RPMI8226 (cell line): Measurements from ENCODE around the gene GPRASP1.
"Not testable (repeated sequence)": the region's sequence is repeated elsewhere in the genome, so short reads cannot be mapped to it uniquely, and the experiment has no call there.

Experiments
- DNase-seq: peaks from one replicate; pipeline ENCODE4 v3.0.0-alpha.2; 2015

Gene GPRASP1

DNA sequence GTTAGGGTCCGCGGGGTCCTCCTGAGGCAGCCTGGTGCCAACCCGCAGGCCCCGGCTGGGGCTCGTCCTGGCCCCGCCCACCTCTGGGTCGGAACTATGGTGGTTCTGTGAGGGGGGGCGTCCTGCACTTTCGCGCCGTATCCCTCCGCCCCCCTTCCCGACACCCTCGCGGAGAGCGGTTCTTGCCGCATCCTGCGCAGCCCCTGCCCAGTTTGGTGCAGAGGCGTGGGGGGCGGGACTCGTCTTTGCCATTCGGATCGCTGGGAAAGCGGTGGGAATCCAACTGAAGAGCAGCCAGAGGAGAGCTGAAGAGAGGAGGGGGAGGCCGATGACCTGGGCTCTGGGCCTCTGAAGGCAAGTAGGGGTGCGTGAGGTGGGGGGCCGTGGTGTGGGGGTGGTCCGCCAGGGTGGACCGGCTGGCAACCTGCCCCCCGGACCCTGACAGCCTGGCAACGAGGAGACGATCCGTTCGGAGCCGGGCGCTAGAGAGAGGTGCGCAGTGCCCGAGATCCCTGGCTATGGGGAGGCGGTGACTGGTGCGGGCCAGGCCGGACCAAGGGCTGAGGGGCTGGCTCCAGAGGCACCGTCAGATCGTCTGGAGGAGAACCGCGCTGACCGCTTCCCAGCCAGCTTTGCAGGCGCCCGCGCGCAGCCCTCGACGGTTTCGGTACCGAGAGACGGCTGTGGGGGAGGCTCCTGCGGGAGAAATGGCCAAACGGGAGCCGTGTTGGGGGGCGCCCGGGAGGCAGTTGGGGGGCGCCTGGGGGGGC is at the start of gene GPRASP1:
TSS of gene GPRASP1 (plus strand) at position 242 of the 770 bp plus-strand sequence. CDS start 2,431 bp downstream, outside the sequence.
- DNase-seq = no peak

DNA sequence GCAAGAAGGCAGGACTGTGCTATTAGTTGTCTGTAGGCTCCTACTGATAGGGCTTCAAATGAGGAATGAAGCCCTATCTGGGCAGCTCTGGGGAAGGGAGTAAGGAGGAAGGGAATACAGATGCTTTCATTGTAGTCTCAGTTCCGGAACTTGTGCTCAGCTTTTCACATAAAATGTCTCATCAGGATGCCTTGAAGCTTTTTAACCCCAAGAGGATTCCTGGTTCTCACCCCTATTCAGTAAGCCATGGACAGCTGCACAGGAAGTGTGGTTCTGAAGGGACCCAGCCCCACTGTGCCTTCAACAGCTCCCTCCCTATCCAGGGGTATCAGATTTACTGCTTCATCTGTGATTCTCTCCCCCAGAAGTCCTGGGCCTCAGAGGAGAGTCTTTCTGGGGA is 47.0 kb upstream of the GPRASP1 start:
- no peak for DNase-seq

DNA sequence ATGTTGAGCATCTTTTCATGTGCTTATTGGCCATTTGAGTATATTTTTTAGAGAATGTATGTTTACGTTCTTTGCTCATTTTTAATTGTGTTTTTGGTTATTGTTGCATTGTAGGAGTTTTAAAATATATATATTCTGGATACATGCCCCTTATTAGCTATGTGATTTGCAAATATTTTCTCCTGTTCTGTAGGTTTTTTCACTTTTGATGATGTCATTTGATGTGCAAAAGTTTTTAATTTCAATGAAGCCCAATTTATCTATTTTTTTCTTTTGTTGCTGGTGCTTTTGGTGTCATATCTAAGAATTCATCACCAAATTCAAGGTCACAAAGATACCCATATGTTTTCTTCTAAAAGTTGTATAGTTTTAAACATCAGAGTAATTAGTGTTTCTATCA is 45.2 kb upstream of the GPRASP1 start:
- DNase-seq = no peak

- no peak for DNase-seq
These were observed 40.4 kb upstream of the GPRASP1 start for GRCh38 chrX:102610905-102611304.

DNA sequence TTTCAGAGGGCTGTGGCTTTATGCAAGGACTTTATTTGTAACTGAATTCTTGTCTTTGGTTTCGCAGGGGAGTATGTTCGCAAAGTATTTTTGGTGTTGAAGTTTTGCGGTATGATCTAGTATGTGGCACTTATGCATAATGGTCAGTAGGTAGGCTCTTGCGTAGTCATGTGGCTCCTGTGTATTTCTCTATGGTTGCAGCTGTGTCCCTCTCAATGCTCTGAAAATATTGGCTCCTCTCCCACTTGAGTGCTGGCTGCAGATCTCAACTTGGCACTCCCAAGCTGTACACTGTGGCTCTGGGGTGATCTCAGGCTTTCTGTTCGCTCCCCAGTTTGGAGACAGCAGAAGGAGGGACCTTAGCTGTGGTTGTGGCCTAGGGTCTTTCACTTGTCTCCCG is 27.2 kb upstream of the GPRASP1 start:
- DNase-seq = no peak

GRCh38 chrX:102627640-102628039 is 23.6 kb upstream of the GPRASP1 start:
- DNase-seq = no peak

GRCh38 chrX:102637561-102637960 is 13.7 kb upstream of the GPRASP1 start:
- DNase-seq = no peak

DNA sequence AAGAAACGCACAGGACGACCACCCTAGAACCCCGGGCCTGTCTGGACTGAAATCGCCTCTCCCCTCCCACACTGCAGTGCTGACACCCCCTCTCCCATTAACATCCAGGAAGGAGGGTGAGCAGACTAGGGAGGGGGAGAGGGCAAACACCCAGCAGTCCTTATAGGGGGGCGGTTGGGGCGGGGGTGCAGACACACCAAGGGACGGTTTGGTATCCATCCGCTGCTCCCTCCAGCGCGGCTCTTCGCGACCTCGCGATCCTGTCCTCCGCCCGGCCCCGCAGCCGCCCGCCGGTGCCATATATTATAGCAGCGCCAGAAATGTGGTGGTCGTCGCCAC is 411 bp upstream of the GPRASP1 start:
- no peak for DNase-seq

DNA sequence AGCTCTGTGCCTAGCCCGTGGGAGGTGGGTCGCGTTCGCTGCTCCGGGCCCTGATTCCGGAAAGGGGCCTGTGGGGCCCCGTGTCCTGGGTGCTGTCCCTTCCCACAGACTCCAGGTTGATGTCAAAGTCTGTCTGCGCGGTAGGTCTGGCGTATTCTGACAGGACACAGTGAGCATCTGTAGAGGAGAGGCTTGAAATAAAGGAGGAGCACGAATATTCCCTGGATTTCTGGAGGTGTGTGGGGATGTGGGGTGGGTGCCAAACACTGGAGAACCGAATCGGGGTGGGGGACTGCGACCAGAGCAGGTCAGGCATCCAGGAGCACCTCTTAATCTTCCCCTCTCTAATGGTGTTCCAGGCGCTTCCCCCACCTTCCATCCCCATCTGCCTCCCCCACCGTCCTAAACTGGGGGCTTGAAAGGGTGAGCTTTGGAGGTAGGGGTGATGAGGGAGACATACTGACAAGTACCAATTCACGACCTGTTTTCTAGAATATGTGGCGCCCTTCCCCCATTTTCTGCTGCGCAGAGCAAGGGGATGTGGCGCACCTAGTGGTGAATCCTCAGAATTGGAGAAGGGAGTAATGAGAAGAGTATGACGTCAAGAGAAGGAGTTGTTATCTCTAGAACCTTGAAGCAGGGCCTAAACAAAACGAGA is 877 bp downstream of the GPRASP1 start:
- peak; percentile 4 for DNase-seq

GRCh38 chrX:102654696-102655095 is 3.4 kb downstream of the GPRASP1 start:
- no peak for DNase-seq

GRCh38 chrX:102658556-102658955 is 7.3 kb downstream of the GPRASP1 start:
- DNase-seq = no peak

- peak; percentile 57 for DNase-seq
These were observed 8.8 kb downstream of the GPRASP1 start for GRCh38 chrX:102659790-102660757.

GRCh38 chrX:102663820-102664219 is 12.5 kb downstream of the GPRASP1 start:
- not testable (repeated sequence) for DNase-seq

- DNase-seq = not testable (repeated sequence)
These were observed 15.8 kb downstream of the GPRASP1 start for GRCh38 chrX:102667034-102667433.

- DNase-seq = no peak
These were observed 18.2 kb downstream of the GPRASP1 start for GRCh38 chrX:102669526-102669925.

DNA sequence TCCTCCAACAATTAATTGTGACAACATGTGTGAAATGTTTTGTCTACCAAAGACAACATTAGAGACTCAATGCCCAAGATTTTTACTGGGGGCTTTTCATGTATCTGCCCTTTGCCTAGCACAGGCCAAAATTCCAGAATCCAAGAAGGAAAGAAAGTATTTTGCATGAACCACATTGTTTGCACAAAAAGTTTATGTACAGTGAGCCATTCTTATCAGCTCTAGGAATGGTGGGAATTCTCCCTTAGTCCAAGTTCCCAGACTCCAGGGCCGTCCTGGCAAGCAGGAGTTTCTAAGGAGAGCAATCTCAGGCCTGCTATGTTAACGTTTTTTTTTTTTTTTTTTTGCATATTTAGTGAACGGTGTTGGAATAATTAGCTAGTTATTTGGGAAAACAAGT is 21.6 kb downstream of the GPRASP1 start:
- no peak for DNase-seq

DNA sequence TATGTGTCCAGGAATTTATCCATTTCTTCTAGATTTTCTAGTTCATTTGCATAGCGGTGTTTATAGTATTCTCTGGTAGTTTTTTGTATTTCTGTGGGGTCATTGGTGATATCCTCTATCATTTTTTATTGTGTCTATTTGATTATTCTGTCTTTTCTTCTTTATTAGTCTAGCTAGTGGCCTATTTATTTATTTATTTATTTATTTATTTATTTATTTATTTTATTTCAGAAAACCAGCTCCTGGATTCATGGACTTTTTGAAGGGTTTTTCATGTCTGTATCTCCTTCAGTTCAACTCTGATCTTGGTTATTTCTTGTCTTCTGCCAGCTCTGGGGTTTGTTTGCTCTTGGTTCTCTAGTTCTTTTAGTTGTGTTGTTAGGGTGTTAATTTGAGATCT is 26.2 kb downstream of the GPRASP1 start:
- not testable (repeated sequence) for DNase-seq

GRCh38 chrX:102684772-102685520 is 33.7 kb downstream of the GPRASP1 start:
- DNase-seq = no peak

- no peak for DNase-seq
These were observed 43.5 kb downstream of the GPRASP1 start for GRCh38 chrX:102694749-102695148.

GRCh38 chrX:102696306-102696705 is 45.0 kb downstream of the GPRASP1 start:
- DNase-seq = no peak

- no peak for DNase-seq
These were observed 46.2 kb downstream of the GPRASP1 start for GRCh38 chrX:102697494-102697893.
